HG03432 (cell line): ENCODE measurements around the gene PDE2A.

Experiments
- ATAC-seq: cut with Tn5 transposase; IDR thresholded peaks from one replicate; pipeline ENCODE4 v1.9.1; 2021; ENCODE audit warnings: mild to moderate bottlenecking, moderate library complexity; ENCODE audit not compliant: unreplicated experiment

PDE2A gene

DNA sequence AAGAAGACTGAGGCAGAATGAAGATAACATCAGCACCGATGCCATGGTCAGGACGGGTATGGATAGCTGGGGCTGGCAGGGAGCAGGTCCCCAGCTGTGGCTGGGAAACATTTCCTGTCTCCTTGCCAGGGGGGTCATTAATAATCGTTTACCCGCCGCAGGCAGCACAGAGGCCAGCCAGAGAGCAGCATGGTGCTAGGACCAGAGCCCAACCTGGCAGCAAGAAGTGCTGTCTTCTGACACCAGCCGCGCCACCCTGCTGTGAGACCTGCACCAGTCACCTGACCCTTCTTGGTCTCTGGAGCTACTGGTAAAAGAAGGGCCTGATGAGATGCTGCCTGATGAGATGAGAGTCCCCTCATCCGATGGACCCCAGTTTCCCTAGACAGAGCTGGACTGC lies 36.3 kb downstream of the PDE2A start:
- no peak for ATAC-seq

DNA sequence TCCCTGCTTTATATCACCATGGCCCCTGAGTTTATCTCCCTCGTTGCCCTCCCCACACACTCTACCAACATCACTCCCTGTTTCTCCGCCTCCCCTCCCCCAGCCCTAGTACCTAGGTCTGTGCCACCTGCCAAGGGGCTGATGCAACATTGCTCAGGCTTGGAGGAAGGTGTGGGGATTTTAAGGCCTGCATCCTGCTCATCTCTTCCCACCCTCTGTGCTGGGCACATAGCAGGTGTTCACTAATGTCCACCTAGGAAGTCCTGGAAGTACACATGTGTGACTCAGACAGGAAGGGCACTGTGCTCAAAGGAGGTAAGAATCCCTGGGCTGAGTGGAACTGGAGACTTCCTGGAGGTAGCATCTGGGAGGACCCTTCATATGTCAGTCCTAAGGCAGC lies 37.0 kb downstream of the PDE2A start:
- no peak for ATAC-seq

DNA sequence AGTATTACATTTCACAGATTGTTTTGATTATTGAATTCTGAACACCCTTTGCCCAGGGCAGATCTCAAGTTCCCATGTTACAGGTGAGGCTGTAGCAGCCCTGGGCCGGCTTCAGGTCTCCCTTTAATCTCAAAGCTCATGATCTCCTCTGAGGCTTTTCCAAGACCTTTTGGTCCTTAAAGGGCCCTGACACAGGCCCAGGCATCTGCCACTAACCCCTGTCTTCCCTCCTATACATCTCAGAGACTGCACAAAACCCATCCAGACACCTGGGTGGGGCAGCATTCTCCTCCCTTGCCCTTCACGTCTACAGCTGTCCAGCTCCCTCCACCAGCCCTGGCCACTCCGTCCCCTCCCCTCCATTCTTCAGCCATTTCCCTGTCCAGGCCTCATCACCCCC lies 37.8 kb downstream of the PDE2A start:
- no peak for ATAC-seq

DNA sequence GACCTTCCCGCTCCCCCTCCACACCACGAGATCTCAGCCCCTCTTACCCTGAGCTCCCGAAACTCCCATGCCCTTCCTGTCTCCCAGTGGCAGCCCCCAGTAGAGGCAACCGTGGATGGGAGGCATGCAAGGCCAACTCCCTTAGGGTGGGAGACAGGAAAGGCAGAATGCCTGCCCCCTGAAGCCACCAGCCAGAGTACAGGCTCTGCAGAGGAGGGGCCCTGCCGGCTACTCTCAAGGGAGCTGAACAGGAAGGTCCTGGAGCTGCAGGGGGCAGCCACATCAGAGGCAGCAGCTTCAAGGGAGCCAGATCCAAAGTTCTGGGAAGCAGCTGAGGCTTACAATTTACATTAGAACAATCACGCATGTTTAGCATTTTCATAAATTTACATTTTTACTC lies 38.3 kb downstream of the PDE2A start:
- no peak for ATAC-seq

DNA sequence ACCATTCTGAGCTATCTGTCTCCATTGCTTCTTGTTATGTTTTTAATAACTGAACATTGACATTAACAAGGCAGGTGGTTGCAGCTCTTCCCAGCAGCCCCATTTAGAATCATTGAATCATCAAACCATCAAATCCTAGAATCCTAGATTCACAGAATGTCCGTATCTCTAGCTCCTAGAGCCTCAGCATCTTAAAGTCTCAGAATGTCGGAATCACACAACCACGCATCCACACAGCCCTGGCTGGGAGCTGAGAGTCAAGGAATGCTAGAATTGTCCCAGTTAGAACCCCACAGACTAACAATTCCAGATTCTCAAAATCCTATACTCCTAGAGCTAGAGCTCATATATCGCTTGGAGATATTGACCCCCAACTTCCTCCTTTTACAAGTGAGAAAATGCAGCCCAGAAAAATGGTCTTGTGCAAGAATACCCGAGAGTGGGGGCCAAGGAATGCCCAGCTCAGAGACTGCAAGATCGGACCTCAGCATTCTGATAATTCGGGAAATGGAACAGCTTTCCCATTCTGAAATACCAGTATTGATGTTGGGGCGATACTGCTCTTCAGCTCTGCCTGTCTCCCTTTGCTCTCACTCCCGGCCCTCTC lies 38.8 kb downstream of the PDE2A start:
- ATAC-seq, result no peak

DNA sequence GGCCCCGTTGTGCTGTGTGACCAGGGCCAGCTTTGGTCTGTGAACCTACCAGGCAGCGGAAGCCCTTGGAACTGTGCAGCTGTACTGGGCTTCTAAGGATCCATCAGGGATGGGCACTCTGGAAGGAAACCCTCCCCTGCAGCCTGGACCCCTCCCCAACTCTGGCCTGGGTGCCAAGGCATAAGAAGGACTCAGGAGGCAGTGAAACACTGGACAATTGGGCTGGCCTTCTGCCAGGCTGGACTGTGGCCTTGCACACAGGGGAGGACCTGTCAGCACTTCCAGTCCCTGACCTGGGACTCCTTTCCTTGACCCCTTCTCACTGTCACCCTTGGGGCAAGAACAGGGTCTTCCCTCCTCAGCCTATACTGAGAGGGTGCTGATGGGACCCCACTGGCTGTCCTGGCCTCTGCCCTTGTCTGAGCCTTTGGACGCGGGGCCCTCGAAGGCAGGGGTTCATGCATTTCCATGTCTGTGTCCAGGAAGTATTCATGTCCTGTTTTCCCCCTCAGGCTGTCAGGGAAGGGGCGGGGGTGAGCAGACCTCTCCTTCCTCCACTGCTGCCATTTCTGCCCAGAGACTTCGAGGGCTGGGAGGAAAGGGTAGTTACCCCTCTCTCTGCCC lies 39.6 kb downstream of the PDE2A start:
- no peak for ATAC-seq

DNA sequence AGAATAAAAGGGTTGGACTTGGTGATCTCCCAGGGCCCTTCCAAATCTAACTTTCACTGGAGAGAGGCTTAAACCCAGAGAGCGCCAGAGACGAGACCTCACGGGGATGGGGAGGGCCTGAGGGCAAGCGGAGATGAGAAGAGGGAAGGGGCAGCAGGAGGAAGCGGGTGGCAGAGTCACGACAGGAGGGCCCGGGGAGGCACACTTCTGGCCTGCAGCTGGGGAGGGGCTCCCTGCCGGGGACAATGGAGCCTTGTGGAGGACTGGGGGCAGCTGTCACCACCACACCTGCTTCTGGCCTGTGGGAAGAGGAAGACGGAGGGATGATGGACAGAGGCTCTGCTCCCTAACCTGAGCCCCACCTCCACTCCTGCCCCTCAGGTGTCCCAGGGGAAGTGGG lies 40.2 kb downstream of the PDE2A start:
- ATAC-seq, result no peak

DNA sequence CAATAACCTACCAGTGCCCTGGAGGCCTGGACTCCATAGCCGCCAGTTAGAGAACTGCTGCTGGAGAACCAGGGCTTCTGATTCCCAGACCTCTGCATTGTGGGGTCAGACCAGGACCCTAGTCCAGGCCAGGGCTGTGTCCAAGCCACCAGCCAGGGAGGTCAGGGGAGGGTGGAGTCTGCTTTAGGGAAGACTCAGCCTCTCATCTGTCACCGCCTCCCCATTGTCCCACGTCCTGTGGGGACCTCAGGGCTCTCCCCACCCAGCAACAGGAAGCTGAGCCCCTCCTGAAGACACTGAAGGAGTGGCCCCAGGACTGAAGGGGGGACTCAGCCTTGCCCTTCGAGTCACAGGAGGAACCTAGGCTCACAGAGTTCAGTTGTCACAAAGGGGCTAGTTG lies 41.2 kb downstream of the PDE2A start:
- ATAC-seq, result no peak

DNA sequence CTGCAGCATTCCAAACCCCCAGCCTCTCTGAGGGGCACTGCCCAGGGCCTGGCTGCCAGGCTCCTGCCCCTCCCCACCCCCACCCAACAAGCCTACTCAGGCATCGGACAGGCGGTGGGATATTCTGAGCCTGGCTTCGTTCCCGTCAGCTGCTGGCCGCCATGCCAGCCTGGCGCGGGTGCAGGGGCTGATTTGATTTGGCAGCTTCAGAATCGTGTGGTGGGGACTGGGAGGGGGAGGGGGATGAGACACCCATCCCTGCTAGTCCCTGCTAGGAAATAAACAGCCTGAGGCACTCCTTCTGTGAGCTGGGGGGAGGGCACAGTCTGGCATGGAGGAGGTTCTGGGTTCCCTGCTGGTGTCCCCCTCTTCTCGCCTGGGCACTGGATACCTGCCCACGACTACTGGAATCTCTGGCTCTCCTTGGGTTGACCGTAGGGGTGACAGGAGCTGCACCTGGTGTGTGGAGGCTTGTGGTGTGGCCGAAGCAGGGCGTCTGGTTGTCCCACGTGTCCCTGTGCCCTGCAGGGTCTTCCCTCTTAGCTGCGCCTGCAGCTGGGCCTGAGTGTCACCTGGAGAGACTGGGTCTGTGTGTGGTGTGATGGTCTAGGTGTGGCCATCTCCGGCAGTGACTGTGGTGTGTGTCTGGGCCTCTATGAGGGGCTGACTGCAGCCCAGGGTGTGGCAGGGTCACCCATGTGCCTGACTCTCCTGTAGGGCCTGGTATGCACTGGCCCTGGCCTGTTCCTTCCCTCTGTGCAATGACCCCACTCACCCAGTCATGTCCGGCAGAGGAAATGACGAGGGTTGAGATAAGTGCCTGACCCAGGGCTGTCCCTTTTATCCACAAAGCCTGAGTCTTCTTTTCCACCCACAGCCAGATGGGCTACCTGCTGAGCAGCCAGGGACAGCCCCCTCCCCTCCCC lies 42.2 kb downstream of the PDE2A start:
- ATAC-seq, result no peak

DNA sequence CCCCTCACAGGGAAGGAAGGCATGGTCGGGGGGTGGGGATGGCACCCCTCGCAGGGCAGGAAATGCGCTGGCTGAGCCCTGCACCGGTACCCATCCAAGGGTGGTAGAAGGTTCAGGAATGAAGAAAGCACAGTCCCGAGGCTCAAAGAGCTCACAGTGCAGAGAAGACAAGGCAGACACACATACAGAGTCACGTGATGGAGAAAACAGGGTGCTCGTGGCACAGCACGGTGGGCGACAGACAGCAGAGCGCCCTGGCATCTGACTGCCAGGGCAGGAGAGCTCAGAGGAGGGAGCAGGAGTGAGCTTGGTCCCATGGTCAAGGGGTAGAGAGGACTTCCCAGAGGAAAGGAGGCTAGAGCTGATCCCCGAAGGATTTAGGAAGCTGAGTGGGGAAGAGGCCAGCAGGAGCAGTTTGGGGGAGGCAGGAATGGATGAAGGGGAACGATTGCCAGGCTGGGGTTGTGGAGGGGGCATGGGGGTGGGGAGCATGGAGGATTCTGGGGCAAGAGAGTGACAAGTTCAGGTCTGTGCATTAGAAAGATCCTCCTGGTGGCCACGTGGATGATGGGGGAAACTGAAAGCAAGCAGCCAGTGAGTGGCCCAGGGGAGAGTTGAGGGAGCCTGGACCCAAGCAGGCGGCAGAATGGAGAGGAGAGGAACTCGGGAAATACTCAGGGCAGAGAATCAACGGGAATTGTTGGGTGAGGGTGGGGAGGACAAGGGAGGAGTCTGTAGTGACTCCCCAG lies 43.9 kb downstream of the PDE2A start:
- ATAC-seq, result no peak

DNA sequence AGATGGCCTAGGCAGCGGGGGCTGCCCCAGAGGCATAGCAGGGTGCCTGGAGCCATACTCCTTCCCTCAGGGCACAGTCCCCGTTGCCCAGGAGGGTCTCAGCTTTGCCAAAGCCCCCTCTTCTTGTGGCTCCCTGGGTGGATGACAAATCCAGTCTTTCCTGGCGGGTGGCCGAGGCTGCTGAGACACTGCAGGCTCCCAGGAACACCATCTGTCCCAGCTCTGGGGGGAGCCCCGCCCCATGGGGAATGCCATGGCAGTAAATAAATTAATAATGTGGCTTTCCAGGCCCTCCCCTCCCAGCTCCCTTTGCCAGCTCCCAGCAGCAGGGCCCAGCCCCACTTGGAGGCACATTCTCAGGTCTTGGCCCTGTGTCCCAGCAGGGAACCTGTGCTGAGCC lies 45.0 kb downstream of the PDE2A start:
- no peak for ATAC-seq

DNA sequence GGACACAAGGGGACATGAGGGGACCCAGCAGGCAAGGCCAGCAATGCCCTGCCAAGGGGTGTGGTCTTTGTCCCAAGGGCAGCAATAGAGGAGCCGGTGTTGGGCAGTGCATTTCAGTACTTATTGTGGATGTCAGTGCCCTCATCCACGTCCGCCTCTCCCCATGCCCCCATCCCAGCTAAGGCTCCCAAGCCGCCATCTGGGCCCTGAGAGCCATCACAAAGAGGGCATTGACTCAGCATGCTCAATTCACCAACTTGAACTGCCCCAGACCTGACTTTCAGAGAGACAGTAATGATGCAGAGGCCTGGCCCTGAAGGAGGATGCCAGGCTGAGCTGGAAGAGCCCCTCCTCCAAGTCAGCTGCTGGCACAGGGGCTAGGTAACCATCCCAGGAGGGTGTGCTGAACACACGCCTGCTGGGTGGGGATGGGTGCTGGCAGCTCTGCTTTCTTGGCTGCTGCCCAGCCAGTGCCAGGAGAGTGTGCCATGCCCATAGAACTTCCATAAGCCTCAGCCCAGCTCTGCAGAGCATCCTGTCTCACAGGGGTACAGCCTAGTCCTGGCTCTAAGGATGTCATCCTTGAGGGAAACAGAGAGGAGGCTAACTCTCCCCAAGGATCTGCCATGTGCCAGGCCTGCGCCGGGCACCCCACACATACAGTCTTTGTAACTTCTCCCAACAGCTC lies 46.5 kb downstream of the PDE2A start:
- ATAC-seq, result no peak

DNA sequence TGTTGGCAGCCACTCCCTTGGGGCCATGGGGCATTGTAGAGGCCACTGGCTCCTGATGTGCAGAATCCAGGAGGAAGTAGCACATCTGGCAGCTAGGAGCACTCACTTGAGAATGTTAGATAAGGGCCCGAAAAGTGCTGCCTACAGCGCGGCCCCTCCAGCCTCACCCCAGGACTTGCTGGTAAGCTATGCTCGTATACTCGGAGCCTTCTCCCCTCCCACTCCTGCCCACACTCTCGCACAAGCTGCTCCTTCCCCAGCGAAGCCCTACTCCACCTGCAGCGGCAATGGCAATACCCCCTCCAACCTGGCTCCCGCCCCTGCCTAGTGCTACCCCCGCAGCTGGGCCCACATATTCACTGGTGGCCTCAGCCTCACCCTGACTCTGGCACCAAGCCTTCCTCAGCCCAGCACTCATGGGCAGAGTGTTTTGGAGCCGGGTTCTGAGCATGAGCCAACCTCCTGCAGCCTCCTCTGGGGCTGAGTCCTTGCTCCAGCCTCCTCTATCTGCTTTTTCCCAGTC lies 47.7 kb downstream of the PDE2A start:
- no peak for ATAC-seq

DNA sequence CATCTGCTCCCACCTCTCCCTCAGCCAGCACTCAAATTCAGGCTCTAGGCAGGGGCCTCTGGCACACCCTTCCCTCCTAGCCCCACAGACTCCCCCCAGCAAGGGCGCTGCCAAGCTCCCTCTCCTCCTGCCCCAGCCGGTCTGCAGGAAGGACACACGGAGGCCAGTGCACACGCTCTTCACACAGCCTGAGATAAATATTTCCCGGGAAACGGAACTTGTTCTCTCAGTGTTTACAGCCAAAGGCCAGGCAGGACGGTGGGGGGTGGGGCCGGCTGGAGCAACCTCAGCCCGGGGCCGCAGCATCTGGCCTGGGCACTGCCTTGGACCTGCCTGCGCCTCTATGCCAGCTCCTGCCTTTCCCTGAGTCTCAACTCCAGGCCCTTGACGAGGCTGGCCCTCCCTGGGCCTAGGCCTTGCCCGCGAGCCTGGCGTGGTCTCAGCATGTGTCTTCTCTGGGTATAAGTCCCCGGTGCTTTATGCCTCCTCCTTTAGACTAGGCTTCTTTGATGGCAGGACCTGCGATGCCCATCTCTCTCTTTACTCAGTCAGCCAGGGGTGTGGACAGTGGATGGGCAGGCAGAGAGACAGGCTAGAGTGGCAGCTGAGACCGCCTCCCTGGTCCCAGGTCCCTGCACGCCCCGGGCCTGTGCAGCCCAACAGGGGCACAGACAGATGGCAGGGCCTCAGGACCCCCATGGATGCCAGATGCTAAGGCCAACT lies 48.4 kb downstream of the PDE2A start:
- no peak for ATAC-seq

DNA sequence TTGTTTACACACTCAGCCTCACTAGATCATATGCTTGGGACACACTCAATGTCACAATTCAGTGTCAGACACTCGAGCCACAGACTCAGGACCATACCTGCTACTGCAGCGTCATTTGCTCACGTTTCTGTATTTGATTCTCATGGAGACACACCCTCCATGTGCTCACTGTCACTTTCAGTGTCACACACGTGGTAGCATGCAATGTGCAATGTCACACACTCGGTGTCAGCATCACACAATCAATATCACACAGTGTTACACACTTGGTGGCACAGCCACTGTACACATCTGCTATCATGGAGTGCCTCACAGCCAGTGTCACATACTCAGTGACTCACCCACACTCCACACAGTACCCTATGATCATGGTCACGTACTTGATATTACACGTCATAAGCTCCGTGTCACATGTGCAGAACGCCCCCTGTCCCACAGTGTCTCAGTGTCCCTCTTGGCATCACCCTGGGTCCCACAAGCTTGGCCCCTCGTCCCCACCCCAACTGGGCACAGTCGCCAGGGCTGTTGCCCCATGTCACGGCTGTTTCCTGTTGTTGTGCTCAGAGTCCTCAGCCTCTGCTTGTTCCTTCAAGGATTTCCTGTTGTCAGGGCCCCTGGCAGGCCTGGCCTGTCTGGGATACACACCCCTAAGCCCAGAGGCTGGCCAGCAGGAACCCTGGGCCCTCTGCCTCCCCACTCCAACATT lies 49.6 kb downstream of the PDE2A start:
- ATAC-seq, result no peak

DNA sequence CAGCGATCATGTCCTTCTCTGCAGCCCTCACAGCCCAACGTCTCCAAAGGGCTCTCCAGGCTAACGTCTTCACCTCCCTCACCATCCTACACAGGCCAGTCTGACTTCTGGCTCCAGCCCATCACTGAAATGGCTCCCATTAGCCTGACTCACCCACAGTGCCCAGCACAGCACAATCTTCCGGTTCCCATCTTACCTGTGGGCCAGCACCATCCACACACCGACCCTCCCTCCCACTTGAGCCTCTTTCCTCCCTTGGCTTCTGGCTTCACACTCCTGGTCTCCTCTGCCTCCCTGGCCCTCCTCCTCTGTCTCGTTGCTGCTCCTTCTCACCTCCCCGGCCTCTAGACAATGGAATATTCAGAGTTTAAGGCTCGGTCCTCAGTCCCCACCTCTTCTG lies 51.2 kb downstream of the PDE2A start:
- no peak for ATAC-seq

DNA sequence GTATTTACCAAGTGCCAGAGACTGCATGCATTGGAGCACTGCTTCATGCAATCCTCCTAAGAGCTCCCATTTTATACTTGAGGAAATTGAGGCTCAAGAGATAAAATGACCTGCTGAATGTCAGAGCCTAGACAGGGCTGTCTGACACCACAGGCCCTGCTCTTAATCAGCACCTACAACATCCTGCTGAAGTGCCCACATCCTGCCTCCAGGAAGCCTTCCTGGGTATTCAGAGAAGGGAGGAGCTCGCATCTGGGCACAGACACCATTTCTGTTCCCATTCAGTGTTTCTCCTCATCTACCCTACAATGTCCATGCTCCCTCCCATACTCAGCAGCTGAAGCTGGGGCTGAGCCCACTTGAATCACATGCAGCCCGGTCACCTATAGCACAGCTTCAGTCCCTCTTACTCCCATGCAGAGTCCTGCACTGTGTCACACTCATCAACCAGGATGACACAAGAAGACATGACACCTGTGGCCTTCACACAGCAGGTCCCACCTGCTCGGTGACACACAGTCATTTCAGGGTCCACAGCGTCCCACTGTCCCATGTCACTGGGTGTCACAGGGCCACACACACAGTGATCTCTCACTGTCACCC lies 53.1 kb downstream of the PDE2A start:
- no peak for ATAC-seq

DNA sequence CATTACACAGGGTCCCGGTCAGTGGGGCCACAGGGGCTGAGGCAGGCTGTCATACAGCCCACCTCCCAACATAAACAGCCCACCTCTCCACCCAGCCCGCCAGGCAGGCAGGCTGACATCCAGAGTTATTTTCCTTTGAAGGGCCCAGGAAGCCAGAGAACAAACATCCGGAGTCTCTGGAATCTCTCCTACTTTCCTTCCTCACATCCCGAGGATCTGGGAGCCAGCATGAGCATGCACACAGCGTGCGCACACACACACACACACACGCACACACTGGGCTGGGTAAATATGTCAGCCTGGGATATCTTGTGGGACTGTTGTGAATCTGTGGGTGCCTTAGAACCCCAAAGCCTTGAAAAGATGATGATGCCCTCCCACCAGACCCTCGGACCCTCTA lies 55.4 kb downstream of the PDE2A start:
- ATAC-seq, result no peak
